GM18498 (cell line): ENCODE measurements around the gene KIR2DL1.
"Not testable (repeated sequence)": the region's sequence is repeated elsewhere in the genome, so short reads cannot be mapped to it uniquely, and the experiment has no call there.

Experiments used
- ATAC-seq: cut with Tn5 transposase; IDR thresholded peaks from one replicate; pipeline ENCODE4 v1.9.1; 2021; ENCODE audit warnings: mild to moderate bottlenecking, moderate library complexity; ENCODE audit not compliant: unreplicated experiment

Gene KIR2DL1

DNA sequence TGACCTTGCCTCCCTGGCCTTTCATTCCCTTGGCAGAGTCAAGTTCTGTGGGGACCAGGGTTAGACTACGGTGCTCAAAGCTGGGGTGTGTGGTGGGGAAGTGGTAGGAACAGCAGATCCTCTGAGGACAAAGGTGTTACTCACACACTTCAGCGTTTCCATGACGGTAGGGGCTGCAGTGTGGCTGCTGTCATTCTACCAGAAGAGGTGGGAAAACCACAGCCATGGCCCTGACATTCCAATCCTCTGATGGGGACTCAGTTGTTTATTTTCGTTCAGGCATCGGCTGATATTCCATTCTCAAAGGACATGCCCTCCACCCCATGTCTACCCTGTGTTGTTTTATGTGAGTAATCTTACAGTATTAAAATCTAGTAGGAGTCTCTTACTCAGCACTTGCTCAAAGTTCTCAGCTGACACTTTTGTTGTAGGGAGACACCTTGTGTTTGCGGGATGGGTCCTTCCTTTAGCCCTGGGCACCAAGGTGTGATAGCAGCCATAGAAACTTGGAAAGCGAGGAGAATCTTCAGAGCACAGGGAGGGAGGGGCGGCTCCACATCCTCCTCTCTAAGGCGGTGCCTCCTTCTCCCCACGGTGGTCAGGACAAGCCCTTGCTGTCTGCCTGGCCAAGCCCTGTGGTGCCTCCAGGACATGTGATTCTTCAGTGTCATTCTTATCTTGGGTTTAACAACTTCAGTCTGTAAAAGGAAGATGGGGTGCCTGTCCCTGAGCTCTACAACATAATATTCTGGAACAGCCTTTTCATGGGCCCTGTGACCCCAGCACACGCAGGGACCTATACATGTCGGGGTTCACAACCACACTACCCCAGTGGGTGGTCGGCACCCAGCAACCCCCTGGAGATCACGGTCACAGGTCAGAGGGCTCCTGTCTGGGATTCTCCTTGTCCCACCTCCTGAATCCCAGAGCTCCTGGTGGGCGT, 1.7 kb downstream of the KIR2DL1 start:
- not testable (repeated sequence) for ATAC-seq

DNA sequence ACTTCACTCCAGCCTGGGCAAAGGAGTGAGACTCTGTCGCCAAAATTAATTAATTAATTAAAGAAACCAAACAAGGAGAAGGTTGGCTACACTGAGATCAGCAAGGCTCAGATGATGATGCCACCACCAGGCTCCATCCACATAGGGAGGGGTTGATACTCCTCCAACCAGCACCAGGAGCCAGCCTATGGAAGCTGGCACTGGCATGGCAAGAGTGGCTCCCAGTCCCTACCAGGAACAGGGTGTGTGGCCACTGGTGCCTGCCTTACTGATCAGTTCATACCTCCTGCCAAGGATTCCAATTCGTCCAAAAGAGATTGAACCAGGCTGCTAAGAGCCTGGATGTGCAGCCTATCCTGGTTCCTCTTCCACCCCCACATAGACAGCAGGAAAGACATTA, 3.1 kb downstream of the KIR2DL1 start:
- not testable (repeated sequence) for ATAC-seq

DNA sequence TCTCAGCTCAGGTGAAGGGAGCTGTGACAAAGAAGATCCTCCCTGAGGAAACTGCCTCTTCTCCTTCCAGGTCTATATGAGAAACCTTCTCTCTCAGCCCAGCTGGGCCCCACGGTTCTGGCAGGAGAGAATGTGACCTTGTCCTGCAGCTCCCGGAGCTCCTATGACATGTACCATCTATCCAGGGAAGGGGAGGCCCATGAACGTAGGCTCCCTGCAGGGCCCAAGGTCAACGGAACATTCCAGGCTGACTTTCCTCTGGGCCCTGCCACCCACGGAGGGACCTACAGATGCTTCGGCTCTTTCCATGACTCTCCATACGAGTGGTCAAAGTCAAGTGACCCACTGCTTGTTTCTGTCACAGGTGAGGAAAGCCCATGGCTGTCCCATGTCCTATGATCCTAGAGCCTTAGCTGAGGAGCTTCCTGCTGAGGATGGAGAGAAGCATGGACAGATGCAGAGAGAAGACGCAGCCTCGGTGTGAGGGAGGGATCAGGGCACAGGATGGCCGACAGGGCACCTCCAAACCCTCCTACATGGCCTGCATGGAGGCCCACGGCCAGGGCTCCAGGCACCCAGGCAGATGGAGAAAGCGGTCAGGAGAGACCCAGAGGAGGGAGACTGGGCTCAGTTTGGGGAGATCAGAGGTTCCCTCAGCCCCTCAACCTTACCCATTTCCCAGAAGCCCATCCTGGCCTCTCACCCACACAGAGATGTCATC, 5.7 kb downstream of the KIR2DL1 start:
- not testable (repeated sequence) for ATAC-seq

DNA sequence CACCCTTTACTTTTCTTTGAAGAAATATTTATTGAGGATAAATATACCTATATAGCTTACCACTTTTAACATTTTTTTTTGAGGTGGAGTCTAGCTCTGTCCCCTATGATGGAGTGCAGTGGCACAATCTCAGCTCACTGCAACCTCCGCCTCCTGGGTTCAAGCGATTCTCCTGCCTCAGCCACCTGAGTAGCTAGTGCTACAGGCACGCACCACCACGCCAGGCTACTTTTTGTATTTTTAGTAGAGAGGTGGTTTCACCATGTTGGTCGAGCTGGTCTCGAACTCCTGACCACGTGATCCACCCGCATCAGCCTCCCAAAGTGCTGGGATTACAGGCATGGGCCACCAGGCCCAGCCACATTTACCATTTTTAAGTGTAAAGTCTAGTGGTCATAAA, 6.2 kb downstream of the KIR2DL1 start:
- ATAC-seq = not testable (repeated sequence)

DNA sequence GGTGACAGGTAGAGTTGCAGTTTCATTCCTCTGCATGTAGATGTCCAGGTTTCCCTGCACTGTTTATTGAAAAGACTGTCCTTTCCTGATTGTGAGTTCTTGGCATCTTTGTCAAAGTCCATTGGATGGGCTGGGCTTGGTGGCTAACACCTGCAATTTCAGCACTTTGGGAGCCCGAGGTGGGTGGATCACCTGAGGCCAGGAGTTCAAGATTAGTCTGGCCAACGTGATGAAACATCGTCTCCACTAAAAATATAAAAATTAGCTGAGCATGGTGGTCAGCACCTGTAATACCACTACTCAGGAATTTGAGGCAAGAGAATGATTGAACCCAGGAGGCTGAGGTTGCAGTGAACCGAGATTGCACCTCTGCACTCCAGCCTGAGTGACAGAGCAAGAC, 8.3 kb downstream of the KIR2DL1 start:
- ATAC-seq = not testable (repeated sequence)

DNA sequence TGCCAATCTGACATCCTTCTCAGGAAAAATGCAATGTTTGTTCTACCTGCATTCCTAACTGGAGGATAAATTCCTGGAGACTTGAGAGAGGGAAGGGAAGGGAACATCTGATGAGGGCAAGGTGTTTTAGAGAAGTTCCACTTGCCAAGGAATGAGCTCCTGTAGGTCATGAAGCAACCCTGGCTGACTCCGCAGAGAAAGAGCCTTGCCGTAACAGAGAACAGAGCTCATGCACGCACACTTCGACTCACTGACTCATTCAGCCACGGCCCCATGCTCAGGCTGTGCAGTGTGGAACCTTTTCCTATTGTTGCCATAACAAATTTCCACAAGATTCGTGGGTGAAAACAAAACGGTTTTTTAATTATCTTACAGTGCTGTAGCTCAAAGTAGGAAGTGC, 9.3 kb downstream of the KIR2DL1 start:
- ATAC-seq = not testable (repeated sequence)

DNA sequence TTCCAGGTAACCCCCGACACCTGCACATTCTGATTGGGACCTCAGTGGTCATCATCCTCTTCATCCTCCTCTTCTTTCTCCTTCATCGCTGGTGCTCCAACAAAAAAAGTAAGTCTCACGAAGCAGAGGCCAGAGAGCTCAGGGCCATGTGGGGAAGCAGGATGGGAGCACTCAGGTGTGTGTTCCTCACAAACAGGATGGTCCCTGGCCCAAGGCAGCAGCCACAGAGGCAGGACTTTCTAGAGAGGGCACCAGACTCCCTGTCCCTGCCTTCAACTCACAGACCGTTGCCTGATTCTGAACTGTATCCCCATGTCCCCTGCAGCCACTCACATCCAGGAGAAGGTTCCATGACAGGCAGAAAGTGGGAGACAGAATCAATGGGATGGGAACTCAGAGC, 13.3 kb downstream of the KIR2DL1 start:
- not testable (repeated sequence) for ATAC-seq

DNA sequence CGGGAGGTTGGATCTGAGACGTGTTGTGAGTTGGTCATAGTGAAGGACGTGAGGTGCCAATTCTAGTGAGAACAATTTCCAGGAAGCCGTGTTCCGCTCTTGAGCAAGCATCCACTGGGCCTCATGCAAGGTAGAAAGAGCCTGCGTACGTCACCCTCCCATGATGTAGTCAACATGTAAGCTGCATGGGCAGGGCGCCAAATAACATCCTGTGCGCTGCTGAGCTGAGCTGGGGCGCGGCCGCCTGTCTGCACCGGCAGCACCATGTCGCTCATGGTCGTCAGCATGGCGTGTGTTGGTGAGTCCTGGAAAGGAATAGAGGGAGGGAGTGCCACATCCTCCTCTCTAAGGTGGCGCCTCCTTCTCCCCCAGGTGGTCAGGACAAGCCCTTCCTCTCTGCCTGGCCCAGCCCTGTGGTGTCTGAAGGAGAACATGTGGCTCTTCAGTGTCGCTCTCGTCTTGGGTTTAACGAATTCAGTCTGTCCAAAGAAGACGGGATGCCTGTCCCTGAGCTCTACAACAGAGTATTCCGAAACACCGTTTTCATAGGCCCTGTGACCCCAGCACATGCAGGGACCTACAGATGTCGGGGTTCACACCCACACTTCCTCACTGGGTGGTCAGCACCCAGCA, 16.6 kb downstream of the KIR2DL1 start:
- ATAC-seq = not testable (repeated sequence)

DNA sequence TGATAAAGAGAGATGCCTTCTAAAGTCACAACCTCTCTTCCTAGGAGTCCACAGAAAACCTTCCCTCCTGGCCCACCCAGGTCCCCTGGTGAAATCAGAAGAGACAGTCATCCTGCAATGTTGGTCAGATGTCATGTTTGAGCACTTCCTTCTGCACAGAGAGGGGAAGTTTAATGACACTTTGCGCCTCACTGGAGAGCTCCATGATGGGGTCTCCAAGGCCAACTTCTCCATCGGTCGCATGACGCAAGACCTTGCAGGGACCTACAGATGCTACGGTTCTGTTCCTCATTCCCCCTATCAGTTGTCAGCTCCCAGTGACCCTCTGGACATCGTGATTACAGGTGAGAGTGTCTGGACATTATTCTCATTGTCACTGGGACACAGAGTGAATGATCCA, 18.6 kb downstream of the KIR2DL1 start:
- ATAC-seq = not testable (repeated sequence)

DNA sequence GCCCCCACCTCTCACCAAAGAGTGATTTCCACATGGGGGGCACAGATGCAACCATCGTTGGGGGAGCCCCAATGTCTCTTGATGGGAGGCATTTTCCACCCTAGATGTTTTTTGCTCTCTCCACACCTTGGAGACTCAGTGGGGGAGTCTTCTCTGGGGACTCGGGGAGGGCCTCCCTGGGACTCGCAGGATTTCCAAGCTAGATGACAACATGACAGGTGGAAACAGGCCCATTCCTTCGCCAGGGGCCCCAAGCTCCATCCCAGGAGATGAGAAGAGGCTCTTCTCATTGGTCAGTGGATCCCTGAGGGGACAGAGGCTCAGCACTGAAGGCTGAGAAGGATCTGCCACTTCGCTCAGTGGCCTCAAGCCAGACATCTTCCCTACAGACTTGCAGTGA, 21.1 kb downstream of the KIR2DL1 start:
- ATAC-seq = no peak

DNA sequence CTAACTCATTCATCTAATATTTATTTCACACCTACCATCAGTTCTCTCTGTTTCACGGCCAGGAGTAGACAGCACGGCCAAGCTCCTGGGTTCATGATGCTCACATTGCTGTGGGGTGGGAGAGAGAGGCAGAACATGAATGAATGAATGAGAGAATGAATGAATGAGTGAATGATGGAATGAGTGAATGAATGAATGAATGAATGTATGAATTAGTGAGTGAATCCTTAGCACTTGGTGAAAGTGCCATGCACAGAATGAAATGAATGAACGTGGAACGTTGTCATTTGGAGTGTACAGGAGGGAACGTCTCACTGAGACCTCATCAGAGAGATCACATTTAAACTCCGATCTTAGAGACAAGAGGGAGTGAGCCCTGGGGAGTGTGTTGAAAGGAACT, 21.9 kb downstream of the KIR2DL1 start:
- no peak for ATAC-seq

DNA sequence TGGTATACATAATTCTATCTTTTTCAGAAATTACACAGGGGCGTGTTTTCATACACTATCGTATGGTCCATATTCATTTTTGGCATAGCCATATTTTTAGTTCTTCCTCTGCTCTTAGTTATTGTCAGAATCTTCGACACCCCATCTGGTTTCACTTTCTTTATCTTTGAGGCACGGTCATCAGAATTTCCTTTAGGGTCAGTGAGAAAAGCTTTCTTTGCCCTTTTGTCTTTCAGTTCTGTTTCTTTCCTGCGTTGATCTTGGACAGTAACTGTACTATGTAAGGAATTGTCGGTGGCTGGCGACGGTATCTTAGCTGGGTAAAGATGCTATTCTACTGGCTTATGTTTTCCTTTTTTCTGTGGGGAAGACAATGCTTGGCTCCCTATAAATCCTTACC, 23.2 kb downstream of the KIR2DL1 start:
- ATAC-seq = no peak

DNA sequence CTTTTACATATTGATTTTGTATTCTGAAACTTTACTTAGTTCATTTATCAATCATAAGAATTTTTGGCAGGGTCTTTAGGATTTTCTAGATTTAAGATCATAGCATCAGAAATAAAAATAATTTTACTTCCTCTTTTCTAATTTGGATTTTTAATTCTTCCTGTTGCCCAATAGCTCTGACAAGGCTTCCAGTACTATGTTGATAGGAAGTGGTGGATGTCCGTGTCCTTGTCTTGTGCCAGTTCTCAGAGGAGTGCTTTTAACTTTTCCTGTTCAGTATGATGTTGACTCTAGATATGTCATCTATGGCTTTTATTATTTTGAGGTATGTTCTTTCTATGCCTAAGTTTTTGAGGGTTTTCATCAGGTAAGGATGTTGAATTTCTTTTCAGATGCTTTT, 26.2 kb downstream of the KIR2DL1 start:
- no peak for ATAC-seq

DNA sequence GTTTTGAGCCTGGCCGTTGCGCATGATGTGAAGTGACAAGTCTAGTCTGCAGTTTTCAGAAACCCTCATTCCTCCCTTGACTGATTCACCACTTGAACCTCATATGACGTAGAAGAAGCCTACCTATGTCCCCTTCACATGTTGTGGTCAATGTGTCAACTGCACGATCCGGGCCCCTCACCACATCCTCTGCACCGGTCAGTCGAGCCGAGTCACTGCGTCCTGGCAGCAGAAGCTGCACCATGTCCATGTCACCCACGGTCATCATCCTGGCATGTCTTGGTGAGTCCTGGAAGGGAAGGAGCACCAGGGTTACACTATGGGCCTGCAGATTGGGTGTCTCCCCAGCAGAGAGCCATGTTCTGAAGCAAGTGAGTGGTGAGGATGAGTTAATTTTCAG, 33.8 kb downstream of the KIR2DL1 start, which contains the start of gene KIR2DL4:
KIR2DL4 (plus strand) TSS at position 201 of the 400 bp plus-strand sequence; CDS start at position 243, 42 bp downstream.
- no peak for ATAC-seq

DNA sequence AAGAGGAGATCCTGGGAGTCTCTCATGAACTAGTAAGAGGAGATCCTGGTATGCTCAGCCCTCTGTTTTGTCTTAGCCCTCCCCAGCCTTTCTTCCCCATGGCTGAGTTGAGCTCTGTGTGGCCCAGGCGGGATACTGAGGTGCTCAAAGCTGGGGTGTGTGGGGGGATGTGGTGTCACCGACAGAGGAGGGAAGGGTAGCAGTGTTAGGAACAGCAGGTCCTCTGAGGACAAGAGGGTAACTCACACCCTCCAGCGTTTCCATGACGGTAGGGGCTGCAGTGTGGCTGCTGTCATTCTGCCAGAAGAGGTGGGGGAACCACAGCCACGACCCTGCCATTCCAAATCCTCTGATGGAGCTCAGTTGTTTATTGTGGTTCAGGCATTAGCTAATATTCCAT, 34.5 kb downstream of the KIR2DL1 start:
- no peak for ATAC-seq

DNA sequence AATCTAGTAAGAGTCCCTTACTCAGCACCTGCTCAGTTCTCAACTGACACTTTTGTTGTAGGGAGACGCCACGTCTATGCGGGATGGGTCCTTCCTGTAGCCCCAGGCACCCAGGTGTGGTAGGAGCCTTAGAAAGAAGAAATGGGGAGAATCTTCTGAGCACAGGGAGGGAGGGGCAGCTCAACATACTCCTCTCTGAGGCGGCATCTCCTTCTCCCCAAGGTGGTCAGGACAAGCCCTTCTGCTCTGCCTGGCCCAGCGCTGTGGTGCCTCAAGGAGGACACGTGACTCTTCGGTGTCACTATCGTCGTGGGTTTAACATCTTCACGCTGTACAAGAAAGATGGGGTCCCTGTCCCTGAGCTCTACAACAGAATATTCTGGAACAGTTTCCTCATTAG, 35.0 kb downstream of the KIR2DL1 start:
- ATAC-seq = no peak

DNA sequence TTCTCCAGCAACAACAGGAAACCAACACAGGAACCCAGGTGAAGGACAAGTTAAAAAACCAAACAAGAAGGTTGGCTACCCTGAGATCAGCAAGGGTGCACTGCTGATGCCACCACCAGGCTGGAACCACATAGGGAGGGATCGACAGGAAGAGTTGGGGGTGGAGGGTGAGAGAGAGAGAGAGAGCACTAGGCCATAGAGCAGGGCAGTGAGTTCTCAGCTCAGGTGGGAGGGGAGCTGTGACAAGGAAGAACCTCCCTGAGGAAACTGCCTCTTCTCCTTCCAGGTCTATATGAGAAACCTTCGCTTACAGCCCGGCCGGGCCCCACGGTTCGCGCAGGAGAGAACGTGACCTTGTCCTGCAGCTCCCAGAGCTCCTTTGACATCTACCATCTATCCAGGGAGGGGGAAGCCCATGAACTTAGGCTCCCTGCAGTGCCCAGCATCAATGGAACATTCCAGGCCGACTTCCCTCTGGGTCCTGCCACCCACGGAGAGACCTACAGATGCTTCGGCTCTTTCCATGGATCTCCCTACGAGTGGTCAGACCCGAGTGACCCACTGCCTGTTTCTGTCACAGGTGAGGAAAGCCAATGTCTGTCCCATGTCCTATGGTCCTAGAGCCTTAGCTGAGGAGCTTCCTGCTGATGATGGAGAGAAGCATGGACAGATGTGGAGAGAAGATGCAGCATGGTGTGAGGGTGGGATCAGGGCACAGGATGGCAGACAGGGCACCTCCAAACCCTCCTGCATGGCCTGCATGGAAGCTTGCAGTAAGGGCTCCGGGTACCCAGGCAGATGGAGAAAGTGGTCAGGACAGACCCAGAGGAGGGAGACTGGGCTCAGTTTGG, 36.3 kb downstream of the KIR2DL1 start:
- no peak for ATAC-seq

DNA sequence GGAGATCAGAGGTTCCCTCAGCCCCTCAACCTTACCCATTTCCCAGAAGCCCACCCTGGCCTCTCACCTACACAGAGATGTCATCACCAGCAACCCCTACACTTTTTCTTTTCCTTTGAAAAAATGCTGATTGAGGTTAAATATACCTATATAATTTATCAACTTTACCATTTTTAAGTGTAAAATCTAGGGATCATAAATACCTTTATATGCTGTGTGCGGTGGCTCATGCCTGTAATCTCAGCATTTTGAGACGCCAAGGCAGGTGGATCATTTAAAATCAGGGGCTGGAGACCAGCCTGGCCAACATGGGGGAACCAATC, 36.9 kb downstream of the KIR2DL1 start:
- no peak for ATAC-seq

DNA sequence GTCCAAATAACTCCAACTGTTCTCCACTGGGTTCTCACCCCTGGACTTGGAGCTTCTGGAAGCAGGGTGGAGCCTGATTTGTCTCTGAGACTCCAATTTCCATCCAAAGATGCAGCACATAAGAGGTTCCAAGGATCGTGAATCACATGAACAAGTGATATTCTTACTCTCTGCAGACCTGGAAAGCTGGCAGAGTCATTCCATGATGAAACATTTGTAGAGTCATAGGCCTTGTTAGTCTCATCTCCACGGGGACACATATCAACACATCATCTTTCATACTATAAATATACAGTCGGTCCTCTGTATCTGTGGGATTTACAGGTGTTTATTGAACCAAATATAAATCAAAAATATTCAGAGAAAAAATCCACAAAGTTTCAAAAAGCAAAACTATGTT, 45.0 kb downstream of the KIR2DL1 start:
- not testable (repeated sequence) for ATAC-seq

DNA sequence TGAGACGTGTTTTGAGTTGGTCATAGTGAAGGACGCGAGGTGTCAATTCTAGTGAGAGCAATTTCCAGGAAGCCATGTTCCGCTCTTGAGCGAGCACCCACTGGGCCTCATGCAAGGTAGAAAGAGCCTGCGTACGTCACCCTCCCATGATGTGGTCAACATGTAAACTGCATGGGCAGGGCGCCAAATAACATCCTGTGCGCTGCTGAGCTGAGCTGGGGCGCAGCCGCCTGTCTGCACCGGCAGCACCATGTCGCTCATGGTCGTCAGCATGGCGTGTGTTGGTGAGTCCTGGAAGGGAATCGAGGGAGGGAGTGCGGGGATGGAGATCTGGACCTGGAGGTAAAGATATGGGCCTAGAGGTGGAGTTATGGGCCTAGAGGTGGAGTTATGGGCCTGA, 46.7 kb downstream of the KIR2DL1 start, which contains the start of gene KIR3DL1:
KIR3DL1 (plus strand) TSS at position 218 of the 400 bp plus-strand sequence.
- ATAC-seq = not testable (repeated sequence)
